HG03095 (cell line): ENCODE data around the gene CTAGE1.

Experiments used
- ATAC-seq: cut with Tn5 transposase; IDR thresholded peaks from one replicate; pipeline ENCODE4 v1.9.1; 2021; ENCODE audit warnings: moderate library complexity; ENCODE audit not compliant: unreplicated experiment

The CTAGE1 gene

DNA sequence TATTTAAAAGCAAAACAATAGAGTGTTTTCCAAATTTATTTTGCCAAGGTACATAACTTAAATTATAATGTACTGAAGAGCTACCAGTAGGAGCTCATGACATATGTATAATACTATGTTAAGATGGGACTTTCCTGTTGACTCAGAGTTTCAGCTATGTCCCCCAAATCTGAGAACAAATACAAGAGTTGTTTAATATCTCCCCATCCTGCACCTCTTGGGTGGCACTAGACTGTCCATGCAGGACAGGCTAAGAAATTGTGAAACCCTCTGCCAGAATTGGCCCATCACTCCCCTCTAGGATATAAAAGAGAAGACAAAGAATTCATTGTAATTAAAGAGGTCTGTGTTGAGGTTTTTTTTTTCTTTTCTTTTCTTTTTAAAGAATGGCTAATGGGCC is 21.7 kb upstream of the CTAGE1 start:
- ATAC-seq = no peak

DNA sequence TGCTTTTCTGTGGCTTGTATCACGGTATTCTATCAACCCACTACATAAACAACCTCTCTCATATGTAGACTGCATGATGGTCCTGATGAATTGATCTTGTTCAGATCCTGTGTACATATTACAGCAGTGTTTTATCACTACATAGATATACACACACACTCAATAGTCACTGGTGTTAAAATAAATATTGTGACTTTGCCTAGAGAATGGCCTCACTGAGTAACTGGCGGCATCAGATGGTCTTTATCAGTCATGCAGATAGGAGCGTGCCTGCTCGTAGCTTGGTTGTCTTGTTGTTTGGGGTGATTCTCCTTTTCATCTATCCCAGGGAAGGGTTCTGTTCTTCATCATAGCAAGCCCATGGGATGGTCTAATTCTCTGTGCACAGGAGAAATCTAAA is 18.4 kb upstream of the CTAGE1 start:
- ATAC-seq = no peak

DNA sequence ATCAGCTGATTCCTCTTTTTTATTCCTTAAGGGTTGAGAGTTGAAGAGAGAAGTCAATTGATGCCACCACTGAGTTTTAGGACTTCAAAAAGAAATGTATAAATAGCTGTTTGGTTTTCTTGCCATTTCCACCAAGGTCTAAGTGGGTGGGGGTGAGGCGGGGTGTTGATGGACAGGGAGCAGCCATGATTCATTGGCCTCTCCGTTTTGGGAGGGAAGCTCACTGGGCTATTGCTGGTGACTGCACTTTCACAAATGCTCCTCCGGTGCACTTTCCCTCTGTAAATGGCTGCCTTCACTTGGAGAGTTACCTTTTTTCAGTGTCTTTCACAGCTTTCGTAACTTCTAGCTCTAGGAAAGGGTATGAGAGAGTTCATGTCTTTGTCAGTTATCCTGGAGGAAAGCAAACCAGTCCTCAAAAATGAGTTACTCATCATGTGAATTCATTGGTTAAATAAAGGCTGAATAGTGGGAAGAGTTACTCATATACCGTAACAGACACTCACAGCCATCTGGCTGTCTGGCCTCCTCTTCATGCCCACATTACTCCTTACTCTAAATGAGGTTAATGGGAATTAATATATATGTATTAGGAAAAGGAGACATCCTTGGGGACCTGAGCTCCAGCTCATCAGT is 17.4 kb upstream of the CTAGE1 start:
- no peak for ATAC-seq

DNA sequence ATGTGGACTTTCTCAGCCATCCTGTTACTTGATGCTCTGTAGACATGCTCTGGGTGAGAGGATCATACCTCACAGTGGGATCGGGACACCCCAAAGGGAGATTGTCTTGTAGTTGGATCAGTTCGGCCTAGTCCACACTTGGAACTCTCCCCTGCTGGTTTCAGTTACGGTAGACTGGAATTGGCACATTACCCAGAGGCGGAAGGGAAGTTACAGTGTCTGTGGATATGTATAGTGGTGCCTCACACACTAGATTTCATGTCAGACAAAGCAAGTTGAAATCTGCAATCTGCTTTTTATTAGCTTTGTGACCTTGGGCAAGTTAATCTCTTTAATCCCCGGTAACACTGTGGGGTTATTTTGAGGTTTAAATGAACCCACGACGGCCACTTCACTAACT is 16.2 kb upstream of the CTAGE1 start:
- no peak for ATAC-seq

- ATAC-seq = no peak
Observed at GRCh38 chr18:22432657-22433137, 15.0 kb upstream of the CTAGE1 start.

DNA sequence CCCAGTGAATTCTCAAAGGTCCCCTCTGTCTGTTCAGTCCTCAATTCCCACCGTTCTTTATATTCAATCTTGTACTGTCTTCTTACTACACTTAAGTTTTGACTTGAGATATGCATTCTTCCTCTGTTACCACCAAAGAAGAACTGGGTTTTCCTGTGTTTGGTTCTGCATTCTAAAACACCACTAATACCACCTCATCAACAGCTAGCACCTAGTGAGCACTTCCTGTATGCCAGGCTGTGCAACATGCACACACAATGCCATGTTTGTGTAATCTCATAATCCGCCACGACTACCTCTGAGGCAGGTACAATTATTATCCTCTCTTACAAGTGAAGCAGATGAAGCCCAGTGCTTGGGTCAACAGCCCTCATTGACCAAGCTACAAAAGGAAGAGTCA is 11.8 kb upstream of the CTAGE1 start:
- ATAC-seq = no peak

GRCh38 chr18:22428672-22429071 is 11.0 kb upstream of the CTAGE1 start:
- ATAC-seq = no peak

DNA sequence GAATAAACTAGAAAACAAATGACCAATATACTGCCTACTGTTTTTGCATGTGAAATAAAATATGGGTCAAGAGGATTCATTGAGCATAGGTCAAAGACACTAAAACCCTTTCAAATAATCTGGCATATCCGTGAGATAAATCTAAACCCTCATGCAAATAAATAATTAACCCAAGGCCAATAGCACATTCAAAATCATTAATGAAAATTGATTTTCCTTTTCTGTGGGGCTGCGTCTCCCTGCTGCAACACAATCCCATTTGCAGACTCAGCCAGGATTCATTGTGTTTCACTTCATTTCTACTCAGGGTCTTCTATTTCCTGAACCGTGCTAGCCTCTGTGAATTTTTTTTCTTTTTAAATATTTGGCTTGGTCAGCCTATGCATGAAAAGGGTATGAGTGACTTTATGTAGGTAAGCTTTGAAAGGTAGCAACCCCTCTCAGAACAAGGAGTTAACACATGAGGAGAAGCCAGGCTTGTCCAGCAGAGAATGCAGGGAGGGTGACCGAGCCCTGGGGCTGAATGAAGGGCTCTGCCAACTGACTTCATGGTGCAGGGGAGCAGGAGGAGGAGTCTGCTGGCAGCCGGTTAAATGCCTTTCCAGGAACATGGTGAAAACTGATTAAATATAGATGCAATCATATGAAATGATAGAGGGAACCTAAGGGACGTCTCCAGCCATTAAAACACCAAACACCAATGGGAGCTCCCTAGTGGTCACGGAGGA is 10.3 kb upstream of the CTAGE1 start:
- no peak for ATAC-seq

DNA sequence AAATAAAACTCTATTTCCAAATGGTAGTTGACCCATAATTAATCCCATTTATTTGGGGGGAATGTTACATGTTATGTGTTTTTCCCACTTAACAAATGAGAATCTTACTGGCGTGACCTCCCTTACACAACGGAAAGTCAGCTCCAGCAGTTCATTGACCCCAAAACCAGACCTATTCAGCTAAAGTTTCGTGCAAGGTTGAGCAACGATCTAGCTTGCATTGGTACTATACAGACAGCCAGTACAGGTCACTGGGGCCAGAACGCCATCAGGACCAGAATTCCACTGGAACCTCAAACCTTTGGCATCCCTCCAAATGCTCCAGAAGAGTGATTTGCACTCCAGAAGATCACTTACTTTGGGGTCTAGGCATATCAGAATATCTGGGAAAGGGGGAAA is 6.8 kb upstream of the CTAGE1 start:
- no peak for ATAC-seq

- ATAC-seq = no peak
Observed at GRCh38 chr18:22423878-22424564, 6.3 kb upstream of the CTAGE1 start.

- no peak for ATAC-seq
Observed at GRCh38 chr18:22422909-22423548, 5.3 kb upstream of the CTAGE1 start.

GRCh38 chr18:22420652-22421051 is 2.9 kb upstream of the CTAGE1 start:
- ATAC-seq = no peak

- no peak for ATAC-seq
Observed at GRCh38 chr18:22412176-22412911, 5.4 kb downstream of the CTAGE1 start.

DNA sequence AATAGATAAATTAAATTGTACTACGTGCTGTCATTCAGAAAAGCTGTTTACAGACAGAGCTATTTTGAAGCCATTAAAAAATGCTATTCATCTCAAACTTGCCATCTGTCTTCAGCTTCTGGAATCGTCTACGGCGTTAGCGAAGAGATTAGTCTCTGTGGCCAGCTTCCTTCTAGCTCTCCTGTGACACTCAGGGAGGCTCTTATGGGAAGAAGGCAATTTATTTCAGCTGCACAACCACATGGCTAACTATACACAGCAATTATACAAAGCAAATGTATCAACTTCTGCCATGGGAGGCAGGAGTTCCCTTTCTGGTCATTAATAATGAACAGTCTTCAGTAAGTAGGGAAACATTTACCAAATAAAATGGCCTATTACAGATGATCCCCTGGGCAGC is 6.3 kb downstream of the CTAGE1 start:
- no peak for ATAC-seq

- ATAC-seq = no peak
Observed at GRCh38 chr18:22410126-22410525, 7.6 kb downstream of the CTAGE1 start.

- ATAC-seq = no peak
Observed at GRCh38 chr18:22409445-22409844, 8.3 kb downstream of the CTAGE1 start.

- ATAC-seq = no peak
Observed at GRCh38 chr18:22408059-22408458, 9.7 kb downstream of the CTAGE1 start.

DNA sequence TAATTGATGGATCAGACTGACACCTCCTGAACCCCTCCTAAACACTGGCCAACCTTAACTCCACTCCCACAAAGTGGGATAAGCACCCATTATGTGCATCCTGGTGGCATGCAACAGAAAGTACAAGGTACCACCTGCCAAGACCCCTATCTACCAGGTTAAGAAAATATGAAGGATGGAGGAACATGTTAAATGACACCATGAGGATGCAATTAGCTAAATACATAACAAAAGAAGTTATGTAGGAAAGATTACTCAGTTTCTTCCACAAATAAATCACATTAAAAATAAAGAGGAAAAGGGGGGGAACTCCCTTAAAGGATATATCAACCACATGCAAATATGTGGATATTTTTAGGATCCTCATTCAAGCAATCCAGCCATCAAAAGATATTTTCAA is 12.6 kb downstream of the CTAGE1 start:
- no peak for ATAC-seq

DNA sequence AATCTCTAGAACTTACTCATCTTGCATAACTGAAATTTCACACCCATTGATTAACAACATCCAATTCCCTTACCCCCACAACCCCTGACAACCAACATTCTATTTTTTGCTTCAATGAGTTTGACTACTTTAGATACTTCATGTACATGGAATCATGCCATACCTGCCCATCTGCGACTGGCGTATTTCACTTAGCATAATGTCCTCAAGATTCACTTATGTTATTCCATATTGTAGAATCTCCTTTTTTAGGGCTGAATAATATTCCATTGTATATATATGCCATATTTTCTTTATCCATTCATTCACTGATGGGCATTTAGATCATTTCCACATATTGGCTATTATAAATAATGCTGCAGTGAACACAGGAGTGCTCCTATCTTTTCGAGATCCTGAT is 13.8 kb downstream of the CTAGE1 start:
- no peak for ATAC-seq

DNA sequence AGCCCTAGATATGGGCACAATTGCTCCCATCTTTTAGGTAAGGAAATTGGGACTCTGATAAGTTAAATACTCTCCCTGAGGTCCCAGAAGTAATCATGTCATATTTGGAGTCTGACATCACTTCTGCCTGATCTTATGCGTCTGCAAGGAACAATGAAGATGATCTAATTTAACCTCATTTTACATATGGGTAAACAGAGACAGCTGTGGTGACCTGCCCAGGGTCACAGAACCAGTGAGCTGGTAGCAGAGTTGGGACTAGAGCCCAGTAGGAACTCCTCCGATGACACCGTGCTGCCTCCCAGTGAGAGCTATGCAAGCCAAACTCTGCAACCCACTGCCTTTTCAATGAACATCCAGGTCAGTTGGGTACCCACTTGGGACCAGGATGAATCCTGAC is 17.8 kb downstream of the CTAGE1 start:
- no peak for ATAC-seq

DNA sequence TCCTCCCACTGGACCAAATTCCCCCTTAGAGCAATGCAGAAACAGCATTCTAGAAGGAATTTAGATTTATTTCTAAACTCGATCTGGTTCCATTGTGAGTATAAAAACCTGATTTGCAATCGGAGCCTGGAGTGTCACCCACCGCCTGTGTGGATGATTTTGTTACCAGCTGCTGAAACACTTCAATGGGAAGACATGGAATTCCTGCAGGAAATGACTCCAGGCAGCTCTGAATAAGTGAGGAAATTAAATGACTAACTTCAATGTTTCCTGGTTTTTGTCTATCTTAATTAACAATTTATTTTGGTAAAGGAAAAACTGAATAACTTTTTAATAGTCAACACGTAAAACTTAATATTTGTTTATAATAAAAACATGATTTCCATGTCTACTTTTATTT is 19.3 kb downstream of the CTAGE1 start:
- no peak for ATAC-seq
